ENCODE measurements around the gene RDH16. TPM values are rescaled to one million over a fixed set of nuclear protein-coding genes. Genes with fewer than 3 reads are reported as not detected.
"Not testable (repeated sequence)": the region's sequence is repeated elsewhere in the genome, so short reads cannot be mapped to it uniquely, and the experiment has no call there.

RDH16 gene
- total RNA-seq, 1 experiment from 2014 or later = not detected

- DNase-seq (ENCODE audit: low spot score) = no peak
Observed at GRCh38 chr12:56921346-56921745, 36.1 kb downstream of the RDH16 start.

- not testable (repeated sequence) for DNase-seq (ENCODE audit: low spot score)
Observed at GRCh38 chr12:56918139-56918538, 39.3 kb downstream of the RDH16 start.

GRCh38 chr12:56916996-56917333, 40.4 kb downstream of the RDH16 start:
- DNase-seq (ENCODE audit: low spot score) = no peak

- no peak for DNase-seq (ENCODE audit: low spot score)
Observed at GRCh38 chr12:56916296-56916995, 41.0 kb downstream of the RDH16 start.

- DNase-seq (ENCODE audit: low spot score) = no peak
Observed at GRCh38 chr12:56914724-56915123, 42.7 kb downstream of the RDH16 start.

GRCh38 chr12:56914256-56914655, 43.2 kb downstream of the RDH16 start:
- DNase-seq (ENCODE audit: low spot score) = no peak

- DNase-seq (ENCODE audit: low spot score) = not testable (repeated sequence)
Observed at GRCh38 chr12:56909403-56909802, 48.0 kb downstream of the RDH16 start.

- no peak for DNase-seq (ENCODE audit: low spot score)
Observed at GRCh38 chr12:56908136-56908535, 49.3 kb downstream of the RDH16 start.

- DNase-seq (ENCODE audit: low spot score) = no peak
Observed at GRCh38 chr12:56905852-56906251, 51.6 kb downstream of the RDH16 start.

- DNase-seq (ENCODE audit: low spot score) = no peak
Observed at GRCh38 chr12:56903374-56903773, 54.0 kb downstream of the RDH16 start.

Other genes starting within 250 kb of the RDH16 start
- 1,775 and 1,870 TPM in 2 replicates for gene NACA, start 232.3 kb downstream of the RDH16 start, total RNA-seq (2014; rRNA removed; shearing (Covaris generic))
- 51.1 and 51.7 TPM in 2 replicates for gene PRIM1, start 205.3 kb downstream of the RDH16 start, total RNA-seq (2014; rRNA removed; shearing (Covaris generic))
- 1.1 and 1.3 TPM in 2 replicates for gene HSD17B6, start 194.3 kb downstream of the RDH16 start, total RNA-seq (2014; rRNA removed; shearing (Covaris generic))
- gene SDR9C7, start 23.2 kb downstream of the RDH16 start, total RNA-seq (2014; rRNA removed; shearing (Covaris generic)) = 0.14 TPM in 1 of 2 replicates, not detected in the other
- gene ZBTB39, start 48.9 kb upstream of the RDH16 start, total RNA-seq (2014; rRNA removed; shearing (Covaris generic)) = 3.4 and 3.8 TPM in 2 replicates
- gene TAC3, start 58.9 kb upstream of the RDH16 start, total RNA-seq (2014; rRNA removed; shearing (Covaris generic)) = not detected in 2 replicates
- not detected in 2 replicates for gene MYO1A, start 92.5 kb upstream of the RDH16 start, total RNA-seq (2014; rRNA removed; shearing (Covaris generic))
- gene NEMP1, start 121.2 kb upstream of the RDH16 start, total RNA-seq (2014; rRNA removed; shearing (Covaris generic)) = 10.5 and 18.0 TPM in 2 replicates
- gene NAB2, start 131.5 kb upstream of the RDH16 start, total RNA-seq (2014; rRNA removed; shearing (Covaris generic)) = 16.5 and 20.2 TPM in 2 replicates
- gene STAT6, start 153.8 kb upstream of the RDH16 start, total RNA-seq (2014; rRNA removed; shearing (Covaris generic)) = 9.3 and 17.9 TPM in 2 replicates
- 5.8 and 6.5 TPM in 2 replicates for gene LRP1, start 170.9 kb upstream of the RDH16 start, total RNA-seq (2014; rRNA removed; shearing (Covaris generic))
- not detected in 2 replicates for gene LRP1-AS, start 190.0 kb upstream of the RDH16 start, total RNA-seq (2014; rRNA removed; shearing (Covaris generic))

Data from H4 (cell line).